GM18870 (cell line): ENCODE data around the gene TFDP2.

Experiments
- ATAC-seq: cut with Tn5 transposase; IDR thresholded peaks from one replicate; pipeline ENCODE4 v1.9.1; 2021; ENCODE audit warnings: moderate library complexity; ENCODE audit not compliant: unreplicated experiment

TFDP2 gene

DNA sequence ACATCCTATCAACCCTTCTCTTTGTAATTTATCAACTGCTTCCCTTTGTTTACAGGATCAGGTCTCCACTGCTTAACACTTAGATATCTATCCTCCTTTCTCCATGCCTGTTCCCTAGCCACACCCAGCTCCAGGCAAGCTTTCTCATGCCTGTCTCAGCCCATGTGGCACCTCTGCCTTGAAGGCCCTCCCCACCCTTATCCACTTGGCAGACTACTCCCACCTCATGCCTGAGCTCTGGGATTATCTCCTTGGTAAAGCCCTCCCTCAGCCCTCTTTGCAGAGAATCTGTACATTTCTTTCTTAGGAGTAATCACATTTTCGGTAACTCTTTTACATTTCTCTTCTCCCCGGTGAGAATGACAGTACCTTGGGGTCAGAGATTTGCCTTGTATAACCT, 176.9 kb downstream of the TFDP2 start:
- no peak for ATAC-seq

DNA sequence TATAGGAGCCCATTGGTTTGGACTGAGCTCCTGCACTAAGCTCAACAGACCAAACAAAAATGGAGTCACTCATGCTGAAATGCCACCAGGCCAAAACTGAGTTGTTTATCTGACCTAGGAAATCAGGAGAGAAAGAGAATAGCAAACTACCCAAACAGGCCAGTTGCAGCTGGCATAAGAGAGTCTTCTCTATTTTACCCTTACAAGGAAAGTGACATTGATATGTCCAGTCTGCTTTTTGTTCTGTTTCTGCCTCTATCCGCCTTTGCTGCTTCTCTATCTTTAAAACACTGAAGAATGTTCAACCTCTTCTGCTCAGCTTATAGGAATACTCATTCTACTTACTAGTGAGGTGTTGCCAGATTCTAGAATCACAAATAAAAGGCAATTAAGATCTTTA, 177.8 kb downstream of the TFDP2 start:
- ATAC-seq, result no peak

GRCh38 chr3:141969711-141970110, 179.6 kb downstream of the TFDP2 start:
- ATAC-seq, result no peak

DNA sequence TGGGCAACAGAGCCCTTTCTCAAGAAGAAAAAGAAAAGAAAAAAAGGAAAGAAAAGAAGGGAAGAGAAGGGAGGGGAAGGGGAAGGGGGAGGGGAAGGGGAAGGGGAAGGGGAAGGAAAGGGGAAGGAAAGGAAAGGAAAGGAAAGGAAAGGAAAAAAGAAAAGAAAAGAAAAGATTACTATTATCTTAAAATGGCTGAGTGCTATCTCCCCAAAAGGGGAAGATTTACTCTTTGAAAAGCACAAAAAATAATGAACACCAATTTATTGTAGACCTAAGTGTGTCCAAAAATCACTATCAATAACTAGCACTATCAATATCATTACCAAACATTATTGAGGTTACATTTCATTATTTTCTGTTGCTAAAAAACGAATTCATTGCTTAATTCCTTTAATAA, 183.9 kb downstream of the TFDP2 start:
- ATAC-seq, result no peak

GRCh38 chr3:141963301-141963700, 186.0 kb downstream of the TFDP2 start:
- ATAC-seq, result no peak

GRCh38 chr3:141960731-141961130, 188.6 kb downstream of the TFDP2 start:
- no peak for ATAC-seq

DNA sequence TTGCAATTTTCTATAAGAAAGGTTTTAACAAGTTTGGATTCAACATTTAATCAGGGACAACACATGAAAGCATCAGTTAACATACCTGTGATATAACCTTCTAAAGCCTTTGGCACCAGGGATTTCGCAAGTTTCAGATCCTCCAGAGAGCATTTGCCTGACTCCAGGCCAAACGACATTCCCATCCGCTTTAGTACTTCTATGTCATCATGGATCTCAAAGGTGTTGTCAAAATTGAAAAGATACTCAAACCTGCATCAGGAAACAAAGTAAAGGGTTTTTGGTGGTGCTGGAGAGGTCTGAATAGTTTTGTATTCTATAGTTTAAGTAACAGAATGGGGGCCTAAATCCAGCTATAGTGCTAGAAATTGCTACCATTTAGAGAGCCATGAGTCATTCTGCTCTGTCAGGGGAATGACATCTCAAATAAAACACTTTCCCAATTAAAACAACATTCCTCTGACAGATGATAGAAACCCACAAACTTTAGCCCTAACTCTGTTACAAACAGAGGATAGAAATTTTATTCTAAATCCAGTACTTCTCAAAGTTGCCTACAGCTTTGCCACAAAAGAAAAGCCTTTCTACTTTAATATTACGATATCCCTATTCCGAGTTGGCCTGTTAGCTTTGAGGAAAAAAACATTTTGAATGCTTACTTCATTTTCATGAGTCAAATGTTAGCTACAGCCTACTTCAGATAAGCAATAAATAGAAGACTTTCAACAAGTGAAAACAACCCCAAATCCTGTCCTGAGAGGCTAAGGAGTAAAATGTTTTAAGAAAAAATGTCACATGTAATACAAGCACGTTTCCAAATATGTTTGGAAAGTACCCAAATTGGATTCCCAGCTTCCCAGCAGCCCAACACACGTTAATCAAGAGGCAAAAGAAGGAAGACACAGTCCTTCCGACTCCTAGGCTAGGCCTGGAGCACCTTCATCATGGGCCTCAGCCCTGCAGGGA, 189.5 kb downstream of the TFDP2 start:
- ATAC-seq, result no peak

DNA sequence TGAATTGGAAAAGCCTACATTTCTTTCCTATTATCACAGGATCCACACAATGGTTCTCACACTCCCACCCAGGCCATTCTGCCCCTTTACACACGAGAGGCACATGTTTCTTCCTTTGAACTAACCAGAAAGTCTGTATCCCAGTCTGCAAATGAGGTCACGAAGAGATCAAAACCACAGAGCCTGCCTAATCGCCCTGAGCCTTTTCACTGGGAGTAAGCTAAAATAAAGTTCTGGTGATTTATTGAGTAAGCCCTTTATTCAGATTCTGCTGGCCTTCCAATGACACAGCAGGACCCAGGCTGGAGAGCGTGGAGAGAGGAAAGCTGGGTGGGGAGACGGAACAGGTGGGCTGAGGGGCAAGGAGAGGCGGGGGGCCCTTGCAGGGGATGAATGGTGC, 194.2 kb downstream of the TFDP2 start:
- no peak for ATAC-seq

GRCh38 chr3:141952611-141953010, 196.7 kb downstream of the TFDP2 start:
- no peak for ATAC-seq

DNA sequence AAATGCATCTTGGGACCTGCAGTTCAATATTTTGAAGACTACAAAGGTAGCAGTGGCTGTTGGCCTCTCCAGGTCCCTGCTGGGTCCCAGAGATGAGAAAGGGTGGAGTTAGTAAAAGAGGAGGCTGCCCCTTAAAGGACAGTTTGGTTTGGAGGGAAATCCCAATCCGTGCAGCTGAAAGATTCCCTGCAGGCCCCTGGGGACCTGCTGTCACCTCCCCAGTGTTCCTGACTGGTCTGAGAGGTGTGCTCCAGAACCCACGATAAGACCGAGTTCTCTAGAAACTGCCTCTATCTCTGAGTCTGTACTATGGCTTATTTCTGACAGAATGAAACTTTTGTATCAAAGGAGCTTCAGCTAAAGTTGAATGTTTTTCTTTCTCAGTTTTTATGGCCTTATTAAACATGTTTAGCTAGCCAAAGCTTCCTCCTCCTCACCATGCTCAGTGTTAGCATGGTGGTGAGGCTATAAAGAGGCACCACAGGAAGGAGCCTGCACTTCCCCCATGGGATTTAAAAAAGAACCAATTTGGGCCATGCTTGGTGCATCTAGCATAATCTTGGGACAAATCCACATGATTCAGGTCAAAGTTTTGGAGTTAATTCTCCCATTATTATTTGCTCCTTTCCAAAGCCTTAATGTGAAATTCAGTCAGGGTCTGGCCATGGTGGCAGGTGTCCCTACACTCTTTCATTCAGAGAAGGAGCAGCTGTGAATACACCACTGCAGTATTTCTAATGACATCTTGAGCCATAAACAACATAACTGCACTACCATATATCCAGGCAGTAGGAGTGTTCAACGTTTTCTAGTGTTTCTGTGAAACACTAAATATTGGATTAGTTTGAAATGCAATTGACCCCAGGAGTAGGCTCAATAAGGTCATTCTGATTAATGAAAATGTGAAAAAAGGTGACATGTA, 198.5 kb downstream of the TFDP2 start:
- ATAC-seq, result no peak

- no peak for ATAC-seq
Observed at GRCh38 chr3:141949972-141950371, 199.4 kb downstream of the TFDP2 start.

DNA sequence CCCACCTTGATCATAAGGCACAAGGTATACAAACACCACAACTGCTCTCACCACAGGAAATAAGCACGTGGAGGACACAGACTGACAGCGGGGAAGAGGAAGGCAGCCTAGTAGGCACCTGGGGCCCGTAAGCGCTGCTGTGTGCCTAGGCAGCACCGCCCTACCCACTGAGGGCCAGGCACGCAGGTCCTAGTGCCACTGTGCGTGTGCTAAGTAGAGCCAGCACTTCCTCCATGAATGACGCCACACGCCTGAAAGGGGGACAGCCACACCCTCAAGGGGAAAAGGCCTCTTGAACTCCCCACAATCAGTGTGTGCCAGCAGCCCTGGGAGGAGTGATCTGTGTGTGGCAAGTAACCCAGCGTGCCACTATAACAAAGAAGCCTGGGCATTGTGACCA, 199.9 kb downstream of the TFDP2 start:
- ATAC-seq, result no peak

GRCh38 chr3:141945726-141946485, 203.4 kb downstream of the TFDP2 start:
- no peak for ATAC-seq

GRCh38 chr3:141942006-141942405, 207.3 kb downstream of the TFDP2 start:
- no peak for ATAC-seq

DNA sequence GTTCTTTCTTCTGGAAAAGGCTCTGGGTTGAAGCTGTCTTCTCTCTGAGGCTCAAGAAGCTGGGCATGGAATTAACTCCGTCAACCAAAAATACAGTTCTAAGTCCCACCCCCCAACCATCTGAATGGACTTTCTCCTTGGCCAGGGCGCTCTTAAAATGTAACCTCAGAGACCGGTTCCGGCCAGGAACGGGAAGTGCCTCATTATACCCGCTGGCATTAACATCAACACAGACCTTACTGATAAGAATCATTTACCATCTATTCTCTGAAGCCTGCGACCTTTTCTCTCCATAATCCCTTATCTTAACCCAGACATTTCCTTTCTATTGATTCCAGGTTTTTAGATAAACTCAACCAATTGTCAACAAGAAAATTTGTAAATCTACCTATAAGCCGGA, 208.3 kb downstream of the TFDP2 start:
- no peak for ATAC-seq

- ATAC-seq, result no peak
Observed at GRCh38 chr3:141940194-141940776, 209.1 kb downstream of the TFDP2 start.

- ATAC-seq, result no peak
Observed at GRCh38 chr3:141939759-141940158, 209.6 kb downstream of the TFDP2 start.

DNA sequence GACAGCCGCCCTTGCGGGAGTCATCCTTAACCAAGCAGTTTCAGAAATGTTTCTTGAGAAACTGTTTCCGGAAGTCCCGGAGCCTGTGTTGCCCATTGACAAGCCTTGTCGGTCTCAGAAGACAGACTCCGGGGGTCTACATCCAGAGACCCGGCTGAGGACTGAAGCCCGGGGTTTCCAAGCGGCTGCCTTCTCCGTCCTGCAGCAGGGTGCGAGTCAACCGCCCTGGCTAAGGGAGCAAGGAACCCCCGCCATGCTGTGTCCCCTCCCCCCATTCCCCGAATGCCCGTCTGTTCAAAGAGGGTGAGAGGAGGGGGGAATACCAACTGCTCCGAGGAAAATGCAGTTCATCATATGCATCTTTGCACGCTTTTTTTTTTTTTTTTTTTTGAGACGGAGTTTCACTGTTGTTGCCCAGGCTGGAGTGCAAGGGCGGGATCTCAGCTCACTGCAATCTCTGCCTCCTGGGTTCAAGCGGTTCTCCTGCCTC, 211.3 kb downstream of the TFDP2 start:
- ATAC-seq, result no peak

DNA sequence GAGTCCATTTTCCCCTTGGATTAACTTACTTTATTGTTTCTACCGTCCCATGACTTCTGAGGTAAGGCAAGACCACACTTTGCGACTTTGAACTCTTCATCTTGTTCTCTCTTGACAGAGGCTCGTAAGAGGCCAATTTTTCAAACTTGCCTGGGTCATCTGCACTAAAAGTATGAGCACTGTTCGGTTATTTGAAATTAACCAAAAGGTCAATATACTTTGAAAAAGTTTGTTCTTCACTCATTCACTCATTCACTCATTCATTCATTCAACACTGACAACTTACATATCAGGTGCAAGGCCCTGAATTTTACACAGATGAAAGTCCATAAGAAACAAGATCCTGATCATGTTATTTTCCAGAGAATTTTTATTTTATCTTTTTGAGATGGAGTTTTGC, 215.0 kb downstream of the TFDP2 start:
- no peak for ATAC-seq
